Occipital lobe (tissue), 2 donors: ENCODE data around the gene H2BK1. TPM values are rescaled to one million over a fixed set of nuclear protein-coding genes. Genes with fewer than 3 reads are reported as not detected.

Source experiments
- DNase-seq: peaks from one replicate; lab custom pipeline; 2025; lab: John Stamatoyannopoulos, UW
- total RNA-seq: library from RNA; depleted of rRNA; stranded (reverse); fragments of >200 nt; gene quantifications from one replicate; pipeline ENCODE4 v1.2.3, GENCODE V29; 2014

Gene H2BK1
- total RNA-seq, result not detected

DNA sequence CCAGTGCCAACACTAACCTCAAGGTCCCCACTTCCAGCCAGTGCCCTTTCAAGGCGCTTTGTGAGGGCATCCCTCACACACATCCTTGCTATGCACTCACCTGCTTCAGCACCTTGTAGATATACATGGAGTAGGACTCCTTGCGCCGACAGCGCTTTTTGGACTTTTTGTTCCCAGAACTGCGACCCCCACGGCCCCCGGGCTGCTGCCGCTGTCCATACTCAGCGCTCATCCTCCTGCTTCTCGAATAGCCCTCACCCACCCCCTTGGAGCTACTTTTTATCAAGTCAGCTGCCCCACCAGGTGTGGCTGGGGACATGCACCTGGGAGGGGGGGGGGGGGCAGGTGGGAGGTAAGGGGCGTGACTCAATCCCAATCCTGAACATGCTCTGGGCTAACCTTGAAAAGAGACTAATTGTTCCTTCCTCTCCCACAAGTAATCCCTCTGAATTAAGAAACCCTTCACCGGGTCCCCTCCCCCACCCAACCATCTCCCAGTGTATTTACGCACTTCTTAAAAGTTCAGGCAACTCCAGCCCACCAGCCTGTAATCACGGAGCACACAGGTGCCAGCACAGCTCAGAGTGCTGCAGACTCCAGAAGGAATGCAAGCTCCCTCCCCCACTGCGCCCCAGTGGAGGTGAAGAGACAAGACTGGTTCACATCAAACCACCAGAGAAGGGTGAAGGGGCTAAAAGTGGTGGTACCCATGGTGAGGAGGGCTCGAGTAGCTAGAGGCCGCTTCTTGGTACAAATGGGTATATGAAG is at the start of gene H2BK1:
TSS of gene H2BK1 (minus strand) at position 402 of the 768 bp plus-strand sequence. CDS start at position 232, 170 bp downstream.
- DNase-seq, result no peak

GRCh38 chr7:151257990-151258389 is 47.7 kb upstream of the H2BK1 start:
- no peak for DNase-seq

GRCh38 chr7:151256410-151257045 is 46.2 kb upstream of the H2BK1 start:
- peak; percentile 28 for DNase-seq

- no peak for DNase-seq
Measured at GRCh38 chr7:151255390-151255789, 45.1 kb upstream of the H2BK1 start.

GRCh38 chr7:151254851-151255250 is 44.6 kb upstream of the H2BK1 start:
- no peak for DNase-seq

DNA sequence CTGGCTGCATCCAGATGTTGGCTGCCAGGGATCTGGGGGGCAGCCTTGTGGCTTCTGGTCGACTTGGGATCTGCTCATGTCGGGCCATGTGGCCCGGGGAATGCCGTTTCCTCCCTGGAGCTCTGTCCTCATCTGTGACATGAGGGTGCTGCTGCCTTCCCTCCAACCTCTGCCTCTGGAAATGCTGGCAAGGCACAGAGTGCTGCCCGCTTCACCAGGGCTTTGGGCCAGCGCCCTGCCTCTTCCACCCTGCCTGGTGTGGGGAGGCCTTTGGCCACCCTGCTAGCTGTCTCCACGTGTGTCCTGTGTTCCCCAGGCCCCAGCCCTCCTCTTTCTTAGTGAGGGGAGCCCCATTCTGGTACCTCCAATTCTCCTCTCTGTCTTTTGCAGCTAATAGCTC is 44.0 kb upstream of the H2BK1 start:
- no peak for DNase-seq

GRCh38 chr7:151252961-151253711 is 42.8 kb upstream of the H2BK1 start:
- no peak for DNase-seq

- DNase-seq, result no peak
Measured at GRCh38 chr7:151252561-151252835, 42.2 kb upstream of the H2BK1 start.

DNA sequence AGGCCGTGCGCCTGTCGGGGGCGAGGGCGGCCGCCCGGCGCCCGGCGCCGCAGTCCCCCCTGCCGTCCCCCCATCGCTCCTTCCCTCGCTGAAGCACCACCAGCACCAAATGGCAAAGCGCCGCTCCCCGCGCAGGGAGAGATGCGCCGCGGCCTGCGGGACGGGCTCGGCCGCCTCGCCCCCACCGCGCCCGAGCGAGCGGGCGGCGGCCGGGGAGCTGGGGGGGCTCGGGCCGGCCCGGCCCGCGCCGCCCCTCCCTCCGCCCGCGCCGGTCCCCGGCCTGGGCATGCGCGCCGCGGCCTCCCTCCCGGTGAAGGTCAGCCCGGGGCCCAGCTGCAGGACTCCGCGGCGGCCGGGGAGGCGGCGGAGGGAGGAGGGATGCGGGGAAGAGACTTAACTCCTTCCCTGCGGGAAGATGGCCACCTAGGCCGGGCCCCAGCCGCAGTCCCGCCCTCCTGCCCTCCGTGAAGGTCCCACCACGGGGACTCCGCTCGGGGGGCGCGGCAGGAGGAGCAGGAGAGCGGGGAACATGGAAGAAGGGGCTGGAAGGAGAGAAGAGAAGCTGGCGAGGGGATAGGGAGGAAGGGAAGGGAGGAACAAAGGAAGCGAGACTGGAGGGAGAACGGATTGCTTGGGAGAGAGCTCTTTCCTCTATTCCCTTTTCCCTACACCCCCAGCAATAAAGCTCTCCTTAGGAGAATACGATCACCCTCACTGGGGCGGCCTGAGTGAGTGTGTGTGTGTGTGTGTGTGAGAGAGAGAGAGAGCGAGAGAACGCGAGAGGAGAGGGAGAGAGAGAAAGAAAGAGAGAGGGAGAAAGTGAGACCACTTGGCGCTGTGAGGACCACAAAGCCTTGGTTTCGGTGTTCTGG is 41.6 kb upstream of the H2BK1 start:
- DNase-seq, result peak; percentile 82

- no peak for DNase-seq
Measured at GRCh38 chr7:151251328-151251688, 41.0 kb upstream of the H2BK1 start.

DNA sequence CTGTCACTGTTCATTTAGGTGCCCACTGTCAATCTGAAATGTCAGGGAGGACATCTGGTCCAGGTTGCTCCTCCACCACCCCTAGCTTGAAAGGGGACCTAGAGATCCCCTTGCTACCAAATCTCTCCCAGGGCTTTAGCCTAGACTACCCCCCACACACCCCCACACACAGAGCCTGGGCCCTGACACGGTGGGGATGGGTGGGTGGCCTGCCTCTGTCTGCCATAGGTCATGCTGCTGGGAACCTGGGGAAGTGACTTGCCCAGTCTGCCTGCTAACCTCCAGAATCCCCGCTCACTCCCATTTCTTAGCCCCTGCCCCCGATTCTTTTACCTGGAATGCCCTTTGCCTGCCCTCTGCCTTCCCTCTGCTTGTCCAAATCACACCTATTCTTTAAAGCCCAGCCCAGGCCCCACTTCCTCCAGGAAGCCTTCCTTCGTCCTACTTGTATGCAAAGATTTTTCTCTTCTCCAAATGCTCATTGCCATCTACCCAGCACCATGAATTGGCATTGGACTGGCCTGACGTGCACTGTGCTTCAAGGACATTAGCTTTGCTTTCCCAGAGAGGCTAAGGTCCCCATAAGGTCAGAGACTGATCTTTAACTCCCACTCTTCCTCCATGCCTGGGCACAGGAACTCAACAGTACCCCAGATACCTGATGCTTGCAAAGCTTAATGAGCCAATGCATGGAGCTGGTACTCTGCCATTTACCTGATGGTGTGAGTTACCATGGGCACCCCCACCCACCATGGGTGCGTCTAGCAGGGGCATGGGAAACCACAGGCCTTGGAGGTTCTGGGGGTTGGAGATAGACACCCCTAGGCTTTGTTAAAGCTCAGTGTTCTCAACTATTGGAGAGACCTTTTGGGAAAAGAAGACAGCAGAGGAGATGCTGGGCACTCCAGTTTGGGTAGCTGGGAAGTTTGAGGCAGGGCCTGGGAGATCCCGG is 40.2 kb upstream of the H2BK1 start:
- DNase-seq, result no peak

DNA sequence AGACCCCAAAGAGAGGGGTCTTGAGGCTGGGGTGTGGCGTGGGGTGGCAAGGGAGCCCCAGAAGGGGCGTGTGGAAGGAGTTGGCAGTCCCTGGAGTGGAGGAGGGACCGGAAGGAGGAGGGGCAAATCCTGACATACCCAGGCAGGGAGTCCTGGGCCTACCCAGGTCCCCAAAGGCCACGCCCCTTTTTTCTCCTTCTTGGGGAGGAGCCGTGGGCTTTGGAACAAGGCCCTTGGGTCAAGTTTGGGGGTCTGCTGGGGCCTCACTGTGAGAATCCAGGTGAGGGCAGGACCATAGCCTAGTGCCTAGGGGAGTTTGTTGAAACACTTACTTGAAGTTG is 39.4 kb upstream of the H2BK1 start:
- DNase-seq, result no peak

GRCh38 chr7:151249034-151249731 is 38.9 kb upstream of the H2BK1 start:
- peak; percentile 47 for DNase-seq

DNA sequence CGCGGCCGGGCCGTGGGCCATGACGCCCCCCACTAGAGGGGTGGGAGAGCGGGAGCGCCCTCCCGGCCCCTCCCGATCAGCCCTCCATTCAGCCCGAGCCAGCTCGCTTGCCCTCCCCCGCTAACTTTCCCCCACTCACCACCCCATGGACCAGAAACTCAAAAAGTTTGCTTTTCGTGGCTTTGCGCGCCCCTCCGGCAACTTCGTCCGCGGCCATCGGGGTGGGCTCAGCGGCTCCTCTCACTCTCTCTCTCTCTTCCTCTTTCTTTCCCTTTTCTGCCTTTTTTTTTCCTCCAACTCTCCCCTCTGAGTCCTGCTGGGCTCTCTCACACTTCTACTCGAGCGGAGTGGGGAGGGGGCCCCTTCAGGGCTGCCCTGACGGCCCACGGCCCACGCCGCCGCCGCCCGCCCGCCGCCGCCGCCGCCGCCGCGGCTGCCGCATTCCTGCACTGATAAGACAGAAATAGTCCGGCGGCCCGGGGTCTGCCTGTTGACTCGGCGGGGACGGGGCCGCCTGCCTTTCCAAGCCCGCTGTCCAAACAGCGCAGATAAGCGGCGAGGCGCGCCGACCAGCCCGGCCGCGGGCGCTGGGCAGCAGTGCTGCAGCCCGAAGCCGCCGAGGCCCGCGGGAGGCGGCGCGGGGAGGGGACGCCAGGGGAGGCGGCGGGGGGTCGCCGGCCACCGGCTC is 38.2 kb upstream of the H2BK1 start, which contains the start of gene SMARCD3:
TSS of gene SMARCD3 (minus strand) at position 349 of the 688 bp plus-strand sequence. CDS start at position 217, 132 bp downstream.
- peak; percentile 48 for DNase-seq

GRCh38 chr7:151247611-151248345 is 37.5 kb upstream of the H2BK1 start:
- DNase-seq, result no peak

DNA sequence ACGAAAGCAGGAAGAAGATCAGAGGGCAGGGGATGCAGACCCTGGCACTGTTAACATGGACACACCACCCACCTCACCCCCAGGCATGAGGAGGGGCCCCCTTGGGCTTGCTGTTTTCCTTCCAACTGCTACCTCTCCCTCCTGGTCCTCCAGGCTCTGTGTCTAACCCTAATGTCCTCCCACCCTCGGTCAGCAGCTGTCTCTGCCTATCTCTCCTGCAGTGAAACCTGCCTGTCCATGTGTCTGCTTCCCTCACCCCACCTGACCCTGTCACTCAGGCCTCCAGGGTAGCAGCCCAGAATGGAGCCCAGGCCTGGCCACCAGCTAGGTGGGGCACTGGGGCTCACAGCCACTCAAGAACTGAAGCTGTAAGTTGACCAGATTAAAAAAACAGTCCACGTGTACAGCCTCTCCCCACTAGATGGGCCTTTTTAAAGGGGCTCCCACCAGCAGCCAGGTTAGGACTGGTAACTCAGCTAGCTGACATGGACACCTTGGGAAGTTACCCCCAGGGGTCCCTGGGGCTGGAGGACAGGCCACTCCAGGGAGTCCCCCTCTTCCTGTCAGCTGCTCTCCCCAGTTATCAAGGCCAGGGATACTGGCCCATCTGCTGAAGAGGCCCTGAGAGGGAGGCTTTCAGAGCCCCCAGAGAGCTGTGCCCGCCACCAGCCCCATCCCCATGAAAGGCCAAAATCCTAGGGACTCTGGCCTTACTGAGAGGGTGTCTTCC is 36.7 kb upstream of the H2BK1 start:
- DNase-seq, result no peak

DNA sequence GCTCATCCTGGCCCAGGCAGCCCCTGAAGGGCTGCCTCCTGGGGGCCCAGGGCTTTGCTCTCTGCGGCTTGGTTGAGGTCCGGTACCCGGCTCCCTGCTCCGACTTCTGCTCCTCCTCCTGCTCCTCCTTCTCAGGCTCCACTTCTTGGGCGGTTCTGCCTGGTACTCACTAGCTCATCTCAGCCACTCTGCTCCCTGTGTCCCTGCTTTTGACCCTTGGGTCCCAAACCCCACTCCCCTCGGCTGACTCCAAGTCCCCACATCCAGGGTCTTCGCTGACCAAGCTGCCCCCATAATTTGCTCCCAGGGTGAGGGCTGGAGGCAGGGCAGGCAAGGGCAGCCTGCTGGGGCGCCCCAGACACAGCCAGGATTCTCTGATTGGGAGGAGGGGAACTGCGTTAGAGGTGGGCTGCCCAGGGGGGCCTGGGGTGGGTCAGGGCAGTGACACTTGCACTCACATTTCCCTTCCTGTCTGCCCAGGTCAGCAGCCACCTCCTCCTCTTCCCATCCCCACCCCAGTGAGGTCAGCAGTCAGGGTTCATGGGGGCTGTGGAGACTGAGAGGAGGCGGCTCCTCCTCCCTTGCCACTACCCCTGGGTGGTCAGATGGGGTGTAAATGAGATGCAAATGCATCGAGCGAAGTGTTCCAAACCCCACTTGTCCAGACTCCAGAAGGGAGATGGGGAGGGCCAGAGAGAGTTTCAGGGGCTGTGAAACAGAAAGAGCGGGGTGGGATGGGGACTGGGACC is 36.0 kb upstream of the H2BK1 start:
- DNase-seq, result no peak
